ENCODE results near the gene PTPN14.
A peak's percentile ranks its signal among the peaks of the same experiment; 100 is the strongest.
"Not testable (repeated sequence)": the region's sequence is repeated elsewhere in the genome, so short reads cannot be mapped to it uniquely, and the experiment has no call there.

The PTPN14 gene

GRCh38 chr1:214551436-214552173, at the start of gene PTPN14:
TSS of gene PTPN14 (minus strand) at chr1:214551602. CDS start at chr1:214464803, 86,799 bp downstream.
- DNase-seq, result peak; percentile 30

- no peak for DNase-seq
These were observed 41.8 kb upstream of the PTPN14 start for GRCh38 chr1:214593158-214593557.

GRCh38 chr1:214591918-214592317, 40.5 kb upstream of the PTPN14 start:
- not testable (repeated sequence) for DNase-seq

- no peak for DNase-seq
These were observed 39.3 kb upstream of the PTPN14 start for GRCh38 chr1:214590696-214591095.

GRCh38 chr1:214588963-214589597, 37.7 kb upstream of the PTPN14 start:
- DNase-seq, result no peak

- no peak for DNase-seq
These were observed 35.8 kb upstream of the PTPN14 start for GRCh38 chr1:214587165-214587564.

GRCh38 chr1:214586621-214587020, 35.2 kb upstream of the PTPN14 start:
- DNase-seq, result no peak

- DNase-seq, result no peak
These were observed 33.7 kb upstream of the PTPN14 start for GRCh38 chr1:214584805-214585766.

GRCh38 chr1:214583824-214584554, 32.6 kb upstream of the PTPN14 start:
- no peak for DNase-seq

GRCh38 chr1:214583113-214583512, 31.7 kb upstream of the PTPN14 start:
- no peak for DNase-seq

GRCh38 chr1:214582289-214582891, 31.0 kb upstream of the PTPN14 start:
- DNase-seq, result no peak

- no peak for DNase-seq
These were observed 30.4 kb upstream of the PTPN14 start for GRCh38 chr1:214581785-214582184.

- no peak for DNase-seq
These were observed 27.8 kb upstream of the PTPN14 start for GRCh38 chr1:214579183-214579582.

- not testable (repeated sequence) for DNase-seq
These were observed 24.7 kb upstream of the PTPN14 start for GRCh38 chr1:214576120-214576519.

GRCh38 chr1:214574598-214575411, 23.4 kb upstream of the PTPN14 start:
- no peak for DNase-seq

- DNase-seq, result no peak
These were observed 22.2 kb upstream of the PTPN14 start for GRCh38 chr1:214573386-214574318.

GRCh38 chr1:214571281-214571680, 19.9 kb upstream of the PTPN14 start:
- DNase-seq, result no peak

GRCh38 chr1:214570442-214570841, 19.0 kb upstream of the PTPN14 start:
- DNase-seq, result no peak

- DNase-seq, result no peak
These were observed 18.1 kb upstream of the PTPN14 start for GRCh38 chr1:214569357-214570004.

GRCh38 chr1:214568328-214568727, 16.9 kb upstream of the PTPN14 start:
- no peak for DNase-seq
